H9 (cell line): ENCODE measurements around the gene TAT. TPM values are rescaled to one million over a fixed set of nuclear protein-coding genes. Genes with fewer than 3 reads are reported as not detected.

ENCODE experiments used
- DNase-seq: peaks from one replicate; pipeline ENCODE4 v3.0.0-alpha.2; 2017
- H2AFZ ChIP-seq: one replicate; pipeline ENCODE4 v1.6.1; 2013; ENCODE audit warnings: mild to moderate bottlenecking, low read length, control low read depth, moderate library complexity
- H2AK5ac ChIP-seq: 2 replicates; pipeline ENCODE4 v1.6.1; 2013; ENCODE audit warnings: low read length, control low read depth, mixed read lengths; ENCODE audit not compliant: insufficient read length
- H2BK120ac ChIP-seq: one replicate; pipeline ENCODE4 v1.6.1; 2013; ENCODE audit warnings: low read depth, mild to moderate bottlenecking, low read length, control low read depth, inconsistent platforms; ENCODE audit not compliant: poor library complexity, severe bottlenecking
- H2BK12ac ChIP-seq: 2 replicates; pipeline ENCODE4 v1.6.1; 2013; ENCODE audit warnings: low read length, control low read depth, mixed read lengths, low read depth; ENCODE audit not compliant: insufficient read length
- H2BK15ac ChIP-seq: 2 replicates; pipeline ENCODE4 v1.6.1; 2013; ENCODE audit warnings: low read depth, low read length, control low read depth
- H2BK20ac ChIP-seq: one replicate; pipeline ENCODE4 v1.6.1; 2013; ENCODE audit warnings: low read depth, mild to moderate bottlenecking, low read length, control low read depth, inconsistent platforms; ENCODE audit not compliant: poor library complexity, severe bottlenecking
- H2BK5ac ChIP-seq: 2 replicates; pipeline ENCODE4 v1.6.1; 2013; ENCODE audit warnings: low read length, control low read depth, mixed read lengths; ENCODE audit not compliant: insufficient read length
- H3K14ac ChIP-seq: 2 replicates; pipeline ENCODE4 v1.6.1; 2013; ENCODE audit warnings: low read length, control low read depth; ENCODE audit not compliant: insufficient read depth
- H3K18ac ChIP-seq: 2 replicates; pipeline ENCODE4 v1.6.1; 2013; ENCODE audit warnings: low read depth, mild to moderate bottlenecking, mixed read lengths, low read length, control low read depth; ENCODE audit not compliant: insufficient read length
- H3K23ac ChIP-seq: 2 replicates; pipeline ENCODE4 v1.6.1; 2013; ENCODE audit warnings: low read length, control low read depth, mixed read lengths, low read depth; ENCODE audit not compliant: insufficient read length
- H3K23me2 ChIP-seq: 2 replicates; pipeline ENCODE4 v1.6.1; 2013; ENCODE audit warnings: low read depth, mild to moderate bottlenecking, mixed read lengths, low read length, control low read depth; ENCODE audit not compliant: insufficient read length, poor library complexity, severe bottlenecking
- H3K27ac ChIP-seq: 2 replicates; pipeline ENCODE4 v1.5.1; 2013; ENCODE audit warnings: low read length, control low read depth, mixed read lengths, low read depth; ENCODE audit not compliant: insufficient read length
- H3K27me3 ChIP-seq: 2 replicates; pipeline ENCODE4 v1.6.1; 2013; ENCODE audit warnings: low read length, control low read depth, inconsistent platforms; ENCODE audit not compliant: insufficient read depth
- H3K4ac ChIP-seq: 2 replicates; pipeline ENCODE4 v1.6.1; 2013; ENCODE audit warnings: low read depth, mild to moderate bottlenecking, control low read depth, inconsistent platforms, low read length, moderate library complexity
- H3K4me1 ChIP-seq: 2 replicates; pipeline ENCODE4 v1.6.1; 2013; ENCODE audit warnings: low read length, control low read depth, inconsistent platforms; ENCODE audit not compliant: insufficient read depth
- H3K4me2 ChIP-seq: 2 replicates; pipeline ENCODE4 v1.6.1; 2013; ENCODE audit warnings: low read length, control low read depth, mixed read lengths; ENCODE audit not compliant: insufficient read length, insufficient read depth
- H3K56ac ChIP-seq: 2 replicates; pipeline ENCODE4 v1.6.1; 2013; ENCODE audit warnings: low read depth, mild to moderate bottlenecking, mixed read lengths, low read length, control low read depth; ENCODE audit not compliant: insufficient read length
- H3K79me1 ChIP-seq: 2 replicates; pipeline ENCODE4 v1.6.1; 2013; ENCODE audit warnings: low read depth, mild to moderate bottlenecking, moderate library complexity, low read length, control low read depth, inconsistent platforms; ENCODE audit not compliant: insufficient read depth, poor library complexity, severe bottlenecking
- H3K79me2 ChIP-seq: 2 replicates; pipeline ENCODE4 v1.6.1; 2013; ENCODE audit warnings: low read length, control low read depth, inconsistent platforms; ENCODE audit not compliant: insufficient read depth
- H3K9ac ChIP-seq: 2 replicates; pipeline ENCODE4 v1.6.1; 2013; ENCODE audit warnings: low read length, control low read depth, mixed read lengths; ENCODE audit not compliant: insufficient read length; ENCODE audit errors: extremely low read depth
- H3K9me3 ChIP-seq: one replicate; pipeline ENCODE4 v1.6.1; 2013; ENCODE audit warnings: low read depth, low read length, inconsistent platforms; ENCODE audit not compliant: control insufficient read depth
- H3T11ph ChIP-seq: one replicate; pipeline ENCODE4 v1.6.1; 2013; ENCODE audit warnings: mild to moderate bottlenecking, low read length, control low read depth, inconsistent platforms
- H4K20me1 ChIP-seq: one replicate; pipeline ENCODE4 v1.6.1; 2013; ENCODE audit not compliant: control insufficient read depth, insufficient read length, insufficient read depth
- H4K5ac ChIP-seq: 2 replicates; pipeline ENCODE4 v1.6.1; 2013; ENCODE audit warnings: low read depth, mild to moderate bottlenecking, mixed read lengths, low read length, control low read depth; ENCODE audit not compliant: insufficient read length
- H4K8ac ChIP-seq: replicated peaks from 2 replicates; pipeline ENCODE4 v1.6.1; 2013; ENCODE audit warnings: low read length, control low read depth, mixed read lengths, low read depth; ENCODE audit not compliant: insufficient read length
- H4K91ac ChIP-seq: 2 replicates; pipeline ENCODE4 v1.6.1; 2013; ENCODE audit warnings: low read depth, mild to moderate bottlenecking, moderate library complexity, mixed read lengths, low read length, control low read depth; ENCODE audit not compliant: insufficient read length
- H3K27ac Mint-ChIP-seq, 3 experiments: 2 replicates in 2 of 3; 3 replicates in 1 of 3; pipeline ENCODE4 v1.8.0; 2020 to 2021; ENCODE audit warnings: mixed read lengths in 3 of 3, mild to moderate bottlenecking in 1 of 3, moderate library complexity in 1 of 3
- H3K27me3 Mint-ChIP-seq: 2 replicates; pipeline ENCODE4 v1.8.0; 2021; ENCODE audit warnings: low read depth, mild to moderate bottlenecking, moderate library complexity, mixed read lengths
- H3K36me3 Mint-ChIP-seq, 3 experiments: 2 replicates in 2 of 3; 3 replicates in 1 of 3; pipeline ENCODE4 v1.8.0; 2020 to 2021; ENCODE audit warnings: low read depth in 3 of 3, mixed read lengths in 3 of 3; ENCODE audit not compliant: insufficient read depth in 1 of 3
- H3K4me1 Mint-ChIP-seq, 2 experiments: 2 replicates each; pipeline ENCODE4 v1.8.0; 2020; ENCODE audit warnings: mixed read lengths in 2 of 2
- H3K4me3 Mint-ChIP-seq, 2 experiments: 2 replicates in 1 of 2; 3 replicates in 1 of 2; pipeline ENCODE4 v1.8.0; 2020 to 2021; ENCODE audit warnings: mild to moderate bottlenecking in 2 of 2, mixed read lengths in 2 of 2, moderate library complexity in 1 of 2
- H3K9me3 Mint-ChIP-seq, 2 experiments: 2 replicates in 1 of 2; 3 replicates in 1 of 2; pipeline ENCODE4 v1.8.0; 2020; ENCODE audit warnings: mild to moderate bottlenecking in 2 of 2, mixed read lengths in 2 of 2, moderate library complexity in 1 of 2
- WGBS: extraction: QIAGEN DNeasy Blood & Tissue Kit; methylation state at CpG from one replicate; pipeline ENCODE4 v1.1.7; 2013; ENCODE audit warnings: missing lambda C conversion rate, low lambda C conversion rate, mixed read lengths; ENCODE audit not compliant: insufficient read length; ENCODE audit errors: extremely low coverage; 5-methylcytosine and 5-hydroxymethylcytosine counted together
- total RNA-seq: library from RNA; stranded (reverse); gene quantifications from 2 replicates; pipeline ENCODE4 v1.2.1, GENCODE V29; 2021
- TF ChIP-seq, protein P1 (sequence below): fragments of 200-600 bp; sonication (generic); conservative IDR thresholded peaks from 3 replicates; pipeline ENCODE4 v1.8.0; 2021; ENCODE audit warnings: antibody characterized with exemption, mild to moderate bottlenecking

The TAT gene
- total RNA-seq, 1 experiment from 2014 or later = not detected

DNA sequence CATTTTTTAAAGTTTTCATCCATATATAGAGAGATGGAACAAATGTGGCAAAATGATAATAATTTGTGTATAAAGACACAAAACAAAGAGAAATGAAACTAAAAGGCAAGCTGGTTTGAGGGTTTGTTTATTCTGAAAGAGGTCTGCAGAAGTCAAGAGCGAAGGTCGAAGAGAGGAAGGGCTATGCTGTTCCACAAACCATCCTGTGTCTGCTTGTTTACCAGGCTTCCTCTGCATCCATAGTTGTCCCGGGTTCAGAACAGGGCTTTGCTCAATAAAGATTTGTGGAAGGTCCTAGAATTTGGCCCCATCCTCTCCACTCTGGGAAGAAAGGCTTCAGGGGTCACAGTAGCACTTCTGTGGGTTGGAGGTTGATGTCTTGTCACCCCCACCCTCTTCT lies 46.7 kb upstream of the TAT start:
- Histone ChIP-seq H4K91ac (no peak overlapping the region), H3K9ac (no peak overlapping the region), H4K20me1 (no peaks in the 10 kb centered on the region), H3K14ac (no peak overlapping the region), H3K79me2 (no peaks in the 10 kb centered on the region), H2AFZ (no peak overlapping the region), H2BK120ac (no peak overlapping the region), H3K23ac (no peak overlapping the region), H3K9me3 (no peaks in the 10 kb centered on the region), H3K79me1 (no peaks in the 10 kb centered on the region), H3K56ac (no peak overlapping the region), H2BK5ac (no peak overlapping the region), H2BK20ac (no peak overlapping the region), H3K27ac (no peak overlapping the region), H3K4ac (no peak overlapping the region), H4K8ac (no peak overlapping the region), H3K27me3 (no peaks in the 10 kb centered on the region), H3K23me2 (no peaks in the 10 kb centered on the region), H2BK15ac (no peak overlapping the region), H4K5ac (no peak overlapping the region), H2BK12ac (no peak overlapping the region), H2AK5ac (no peak overlapping the region), H3K4me1 (peaks cover 3% of the 10 kb centered on the region; the same call in 1 of the 2 replicates), H3K4me2 (no peak overlapping the region), H3T11ph (no peak overlapping the region), H3K18ac (no peak overlapping the region)
- peaks cover 2 to 8% (median 3%) of the 10 kb centered on the region in 3 experiments; a peak in 6 of 7 replicates for H3K36me3 Mint-ChIP-seq
- no peak overlapping the region for H3K27ac Mint-ChIP-seq
- WGBS = no CpG with 5 or more reads among the region's 3 CpGs
- DNase-seq = no peak
- TF ChIP-seq, protein P1, sequence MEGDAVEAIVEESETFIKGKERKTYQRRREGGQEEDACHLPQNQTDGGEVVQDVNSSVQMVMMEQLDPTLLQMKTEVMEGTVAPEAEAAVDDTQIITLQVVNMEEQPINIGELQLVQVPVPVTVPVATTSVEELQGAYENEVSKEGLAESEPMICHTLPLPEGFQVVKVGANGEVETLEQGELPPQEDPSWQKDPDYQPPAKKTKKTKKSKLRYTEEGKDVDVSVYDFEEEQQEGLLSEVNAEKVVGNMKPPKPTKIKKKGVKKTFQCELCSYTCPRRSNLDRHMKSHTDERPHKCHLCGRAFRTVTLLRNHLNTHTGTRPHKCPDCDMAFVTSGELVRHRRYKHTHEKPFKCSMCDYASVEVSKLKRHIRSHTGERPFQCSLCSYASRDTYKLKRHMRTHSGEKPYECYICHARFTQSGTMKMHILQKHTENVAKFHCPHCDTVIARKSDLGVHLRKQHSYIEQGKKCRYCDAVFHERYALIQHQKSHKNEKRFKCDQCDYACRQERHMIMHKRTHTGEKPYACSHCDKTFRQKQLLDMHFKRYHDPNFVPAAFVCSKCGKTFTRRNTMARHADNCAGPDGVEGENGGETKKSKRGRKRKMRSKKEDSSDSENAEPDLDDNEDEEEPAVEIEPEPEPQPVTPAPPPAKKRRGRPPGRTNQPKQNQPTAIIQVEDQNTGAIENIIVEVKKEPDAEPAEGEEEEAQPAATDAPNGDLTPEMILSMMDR = no peak
- H3K4me3 Mint-ChIP-seq = no peak overlapping the region
- peaks cover 0 to 3% of the 10 kb centered on the region in 2 experiments; a peak in 2 of 5 replicates for H3K9me3 Mint-ChIP-seq
- H3K4me1 Mint-ChIP-seq = peaks cover 12 to 13% of the 10 kb centered on the region in 2 experiments
- peaks cover 5% of the 10 kb centered on the region for H3K27me3 Mint-ChIP-seq
